ENCODE results near the gene TTLL1.

Gene TTLL1

GRCh38 chr22:43060183-43060582, 29.0 kb downstream of the TTLL1 start:
- POLR2A ChIA-PET = no interaction called here

GRCh38 chr22:43057641-43058040, 31.6 kb downstream of the TTLL1 start:
- TF ChIP-seq CTCF (IDR thresholded peaks at IDR 0.05; ENCODE audit: insufficient read depth, low read length, missing control alignments) = no peak
- ChIA-PET CTCF (no interaction called here), POLR2A (no interaction called here)
- no peak overlapping the region for H3K4me3 ChIP-seq (ENCODE audit: low read depth, low read length)
- no peak for DNase-seq (ENCODE audit: low read depth, low spot score)

More at GRCh38 chr22:43060183-43060582, 29.0 kb downstream of the TTLL1 start:
- TF ChIP-seq CTCF (IDR thresholded peaks at IDR 0.05; ENCODE audit: insufficient read depth, low read length, missing control alignments) = peak; percentile 68
- no peak overlapping the region for H3K4me3 ChIP-seq (ENCODE audit: low read depth, low read length)
- CTCF ChIA-PET = interaction anchor here (0.9 to 1.6 kb wide), 4 partner anchors 12 to 155 kb away, joined by 3 to 5 read pairs (median 4); no protein-coding TSS in a partner anchor
- DNase-seq (ENCODE audit: low read depth, low spot score) = no peak

GRCh38 chr22:43053176-43053575, 36.0 kb downstream of the TTLL1 start:
- H3K4me3 ChIP-seq (ENCODE audit: low read depth, low read length) = no peak overlapping the region
- ChIA-PET POLR2A (no interaction called here), CTCF (interaction anchor here (1.4 to 2.6 kb wide), 3 partner anchors 9 to 20 kb away, joined by 4 to 12 read pairs (median 9); no protein-coding TSS in a partner anchor)
- DNase-seq (ENCODE audit: low read depth, low spot score) = no peak
- TF ChIP-seq CTCF (IDR thresholded peaks at IDR 0.05; ENCODE audit: insufficient read depth, low read length, missing control alignments) = no peak

GRCh38 chr22:43050995-43051394, 38.2 kb downstream of the TTLL1 start:
- no peak overlapping the region for H3K4me3 ChIP-seq (ENCODE audit: low read depth, low read length)
- CTCF ChIA-PET = interaction anchor here (1.0 to 1.9 kb wide), 2 partner anchors 17 to 21 kb away, joined by 3 to 7 read pairs; no protein-coding TSS in a partner anchor
- POLR2A ChIA-PET = no interaction called here
- TF ChIP-seq CTCF (IDR thresholded peaks at IDR 0.05; ENCODE audit: insufficient read depth, low read length, missing control alignments) = no peak
- DNase-seq (ENCODE audit: low read depth, low spot score) = no peak

- ChIA-PET CTCF (interaction anchor here (0.5 to 2.2 kb wide), 6 partner anchors 8 to 145 kb away, joined by 3 to 5 read pairs (median 3); no protein-coding TSS in a partner anchor), POLR2A (interaction anchor here (0.5 kb wide), 1 partner anchor 12 kb away, joined by 3 read pairs; no protein-coding TSS in a partner anchor)
- DNase-seq (ENCODE audit: low read depth, low spot score) = no peak
- H3K4me3 ChIP-seq (ENCODE audit: low read depth, low read length) = no peak overlapping the region
- no peak for TF ChIP-seq CTCF (IDR thresholded peaks at IDR 0.05; ENCODE audit: insufficient read depth, low read length, missing control alignments)
Measured at GRCh38 chr22:43047605-43048004, 41.6 kb downstream of the TTLL1 start.

GRCh38 chr22:43044290-43044712, 44.9 kb downstream of the TTLL1 start:
- ChIA-PET CTCF (interaction anchor here (1.0 to 2.3 kb wide), 3 partner anchors 9 to 15 kb away, joined by 4 to 13 read pairs (median 12); no protein-coding TSS in a partner anchor), POLR2A (no interaction called here)
- no peak for TF ChIP-seq CTCF (IDR thresholded peaks at IDR 0.05; ENCODE audit: insufficient read depth, low read length, missing control alignments)

More at GRCh38 chr22:43044290-43044712, 44.9 kb downstream of the TTLL1 start:
- no peak for DNase-seq (ENCODE audit: low read depth, low spot score)
- no peak overlapping the region for H3K4me3 ChIP-seq (ENCODE audit: low read depth, low read length)

Measured in AG04449 (cell line).